Stimulated activated naive CD4-positive, alpha-beta T cell treated with Interleukin-2 at 50 U/mL for 16 hours (primary cell): ENCODE measurements around the gene AMIGO2.

ENCODE experiments used
- DNase-seq: peaks from one replicate; lab custom pipeline; 2025; lab: John Stamatoyannopoulos, UW

AMIGO2 gene

GRCh38 chr12:47097276-47097896 is 17.6 kb upstream of the AMIGO2 start:
- no peak for DNase-seq

- no peak for DNase-seq
Measured at GRCh38 chr12:47095446-47096236, 15.9 kb upstream of the AMIGO2 start.

- DNase-seq: no peak
Measured at GRCh38 chr12:47094804-47095203, 15.0 kb upstream of the AMIGO2 start.

- DNase-seq: no peak
Measured at GRCh38 chr12:47091009-47091408, 11.2 kb upstream of the AMIGO2 start.

- DNase-seq: no peak
Measured at GRCh38 chr12:47088021-47088944, 8.5 kb upstream of the AMIGO2 start.

- no peak for DNase-seq
Measured at GRCh38 chr12:47087088-47087688, 7.4 kb upstream of the AMIGO2 start.

GRCh38 chr12:47085815-47086252 is 6.1 kb upstream of the AMIGO2 start:
- peak; percentile 29 for DNase-seq

- no peak for DNase-seq
Measured at GRCh38 chr12:47084172-47084571, 4.4 kb upstream of the AMIGO2 start.

GRCh38 chr12:47082796-47083621 is 3.2 kb upstream of the AMIGO2 start:
- DNase-seq: no peak

- no peak for DNase-seq
Measured at GRCh38 chr12:47082283-47082682, 2.5 kb upstream of the AMIGO2 start.

- peak; percentile 44 for DNase-seq
Measured at GRCh38 chr12:47080725-47081502, 1.2 kb upstream of the AMIGO2 start.

- peak; percentile 37 for DNase-seq
Measured at GRCh38 chr12:47079981-47080724, 394 bp upstream of the AMIGO2 start.

- DNase-seq: no peak
Measured at GRCh38 chr12:47078733-47079467, 859 bp downstream of the AMIGO2 start.

GRCh38 chr12:47078086-47078395 is 1.7 kb downstream of the AMIGO2 start:
- no peak for DNase-seq

GRCh38 chr12:47077206-47078085 is 2.3 kb downstream of the AMIGO2 start:
- no peak for DNase-seq

GRCh38 chr12:47075192-47076084 is 4.3 kb downstream of the AMIGO2 start:
- DNase-seq: no peak

GRCh38 chr12:47074757-47075156 is 5.0 kb downstream of the AMIGO2 start:
- DNase-seq: no peak
